ENCODE results near the gene NAP1L3.

GRCh38 chrX:93711076-93711475 is 37.7 kb upstream of the NAP1L3 start:
- TF ChIP-seq CTCF (IDR thresholded peaks at IDR 0.05; ENCODE audit: insufficient read depth, low read depth, low read length) (no peak), EZH2 (IDR thresholded peaks at IDR 0.05; ENCODE audit: insufficient read depth, low read length) (no peak)

All from astrocyte (in vitro differentiated cells and primary cell).